ENCODE data around the gene FXYD5. TPM values are rescaled to one million over a fixed set of nuclear protein-coding genes. Genes with fewer than 3 reads are reported as not detected.

The FXYD5 gene
- total and polyA plus RNA-seq, 2 donors (not counting 3 experiments of a cell fraction or from before 2014, with no cell fraction given): 223 to 290 TPM

DNA sequence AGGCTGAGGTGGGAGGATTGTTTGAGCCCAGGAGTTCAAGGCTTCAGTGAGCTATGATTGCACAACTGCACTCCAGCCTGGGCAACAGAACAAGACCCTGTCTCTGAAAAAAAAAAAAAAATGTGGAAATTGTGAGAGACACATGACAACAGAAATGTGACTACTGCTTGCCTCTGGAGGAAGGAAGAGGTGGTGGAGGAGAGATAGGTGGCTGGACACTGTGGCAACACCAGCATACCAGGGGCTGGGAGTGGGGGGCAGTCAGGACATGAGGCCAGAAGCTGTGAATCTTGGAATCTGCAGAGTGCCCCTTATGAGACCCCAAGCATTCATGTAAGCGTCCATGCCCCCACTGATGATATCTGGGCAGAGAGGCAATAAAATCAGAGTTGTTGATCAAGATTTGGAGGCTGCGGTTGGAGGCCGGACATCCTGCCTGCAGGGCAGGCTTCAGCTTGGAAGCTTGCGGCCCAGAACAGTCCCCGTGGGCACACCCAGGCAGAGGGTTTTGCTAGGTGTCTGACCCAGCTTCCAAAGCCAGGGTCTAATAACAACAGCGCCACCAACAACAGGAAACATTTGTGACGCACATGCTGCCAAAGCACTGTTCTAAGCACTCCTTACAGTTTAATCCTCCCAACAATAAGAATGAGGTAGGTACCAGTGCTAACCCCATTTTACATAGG is 57.2 kb downstream of the FXYD5 start:
- H3K9me3 ChIP-seq (replicated peaks; ENCODE audit: control insufficient read depth, insufficient read depth, low read length): no peaks in the 10 kb centered on the region
- ChIA-PET CTCF (no interaction called here), POLR2A (no interaction called here)
- BruUV-seq (replicated peaks): no TSS peak
- no peak overlapping the region for H3K9ac ChIP-seq (replicated peaks; ENCODE audit: extremely low read depth, insufficient read depth, low read length)
- peak; percentile 42 for FAIRE-seq
- H3K79me2 ChIP-seq (ENCODE audit: control insufficient read depth, insufficient read depth, low read length): no peaks in the 10 kb centered on the region
- dilution Hi-C loops (cut with MboI; ENCODE audit: extremely low pct_ligation_motif_present, low sequenced_read_pairs): no loop called here
- H3K36me3 ChIP-seq (ENCODE audit: control insufficient read depth in 2 of 2, extremely low read depth in 1 of 2, insufficient read depth in 2 of 2, low read length in 2 of 2): no peaks in the 10 kb centered on the region
- TF ChIP-seq JUN (IDR thresholded peaks at IDR 0.05; ENCODE audit: borderline replicate concordance, insufficient read depth, insufficient read length, low read depth) (no peak), POLR2A (IDR thresholded peaks at IDR 0.05; ENCODE audit: low read depth, low read length) (no peak), FOS (IDR thresholded peaks at IDR 0.05; ENCODE audit: borderline replicate concordance, insufficient read depth, low read length) (no peak), POLR2AphosphoS5 (IDR thresholded peaks at IDR 0.05; ENCODE audit: insufficient read depth, low read depth, low read length) (no peak), GATA2 (IDR thresholded peaks at IDR 0.05; ENCODE audit: insufficient read depth, insufficient read length, low read depth, low read length) (peak; percentile 29), EZH2 (IDR thresholded peaks at IDR 0.05; ENCODE audit: borderline replicate concordance, low read depth, low read length, severe bottlenecking) (no peak), MYC (IDR thresholded peaks at IDR 0.05; ENCODE audit: low read depth, low read length) (no peak)
- TF ChIP-seq, protein P1, sequence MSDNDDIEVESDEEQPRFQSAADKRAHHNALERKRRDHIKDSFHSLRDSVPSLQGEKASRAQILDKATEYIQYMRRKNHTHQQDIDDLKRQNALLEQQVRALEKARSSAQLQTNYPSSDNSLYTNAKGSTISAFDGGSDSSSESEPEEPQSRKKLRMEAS (IDR thresholded peaks at IDR 0.05; ENCODE audit: insufficient read depth, insufficient read length): peak; percentile 15
- TF ChIP-seq, protein P2, sequence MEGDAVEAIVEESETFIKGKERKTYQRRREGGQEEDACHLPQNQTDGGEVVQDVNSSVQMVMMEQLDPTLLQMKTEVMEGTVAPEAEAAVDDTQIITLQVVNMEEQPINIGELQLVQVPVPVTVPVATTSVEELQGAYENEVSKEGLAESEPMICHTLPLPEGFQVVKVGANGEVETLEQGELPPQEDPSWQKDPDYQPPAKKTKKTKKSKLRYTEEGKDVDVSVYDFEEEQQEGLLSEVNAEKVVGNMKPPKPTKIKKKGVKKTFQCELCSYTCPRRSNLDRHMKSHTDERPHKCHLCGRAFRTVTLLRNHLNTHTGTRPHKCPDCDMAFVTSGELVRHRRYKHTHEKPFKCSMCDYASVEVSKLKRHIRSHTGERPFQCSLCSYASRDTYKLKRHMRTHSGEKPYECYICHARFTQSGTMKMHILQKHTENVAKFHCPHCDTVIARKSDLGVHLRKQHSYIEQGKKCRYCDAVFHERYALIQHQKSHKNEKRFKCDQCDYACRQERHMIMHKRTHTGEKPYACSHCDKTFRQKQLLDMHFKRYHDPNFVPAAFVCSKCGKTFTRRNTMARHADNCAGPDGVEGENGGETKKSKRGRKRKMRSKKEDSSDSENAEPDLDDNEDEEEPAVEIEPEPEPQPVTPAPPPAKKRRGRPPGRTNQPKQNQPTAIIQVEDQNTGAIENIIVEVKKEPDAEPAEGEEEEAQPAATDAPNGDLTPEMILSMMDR (IDR thresholded peaks at IDR 0.05; ENCODE audit: extremely low read depth in 1 of 2, insufficient read depth in 1 of 2, low read depth in 1 of 2, low read length in 2 of 2): no peak
- H3K4me3 ChIP-seq (replicated peaks in 1 of 3; ENCODE audit: insufficient read depth in 1 of 3, low read depth in 1 of 3, low read length in 3 of 3): no peak overlapping the region
- intact Hi-C loops (cut with micrococcal nuclease): loop anchor here (2.0 to 5.0 kb wide), 2 partner anchors 56 to 57 kb away; partner anchors contain the start of genes FXYD5 and USF2
- H3K4me1 ChIP-seq (ENCODE audit: control insufficient read depth, extremely low read depth, insufficient read depth, low read length): peaks cover 16% of the 10 kb centered on the region
- H3K9me1 ChIP-seq (replicated peaks; ENCODE audit: control insufficient read depth, extremely low read depth, insufficient read depth, low read length): no peaks in the 10 kb centered on the region
- H3K27me3 ChIP-seq (ENCODE audit: control insufficient read depth in 2 of 2, insufficient read depth in 2 of 2, low read length in 2 of 2): peaks cover 2 to 4% of the 10 kb centered on the region in 2 experiments
- no peak overlapping the region for H3K27ac ChIP-seq (ENCODE audit: insufficient read depth, low read depth, low read length)
- peak; percentile 48 for DNase-seq (ENCODE audit: low read depth, low spot score)
- H2AFZ ChIP-seq (ENCODE audit: low read depth, low read length): no peak overlapping the region
- no peaks in the 10 kb centered on the region for H4K20me1 ChIP-seq (replicated peaks; ENCODE audit: control insufficient read depth, extremely low read depth, insufficient read depth, low read length)
- no peak overlapping the region for H3K4me2 ChIP-seq (ENCODE audit: insufficient read depth, low read length)

All from endothelial cell of umbilical vein (primary cell).